SU-DHL-6 (cell line): Measurements from ENCODE around the gene SMYD4.

ENCODE experiments used
- H2AFZ ChIP-seq: fragments of 200-600 bp; sonication (generic); 2 replicates; pipeline ENCODE4 v1.6.1; 2014; ENCODE audit warnings: low read depth, mild to moderate bottlenecking, moderate library complexity, mixed read lengths, antibody characterized with exemption, low read length; ENCODE audit not compliant: severe bottlenecking
- H3F3A ChIP-seq: fragments of 200-600 bp; shearing (Covaris generic); 2 replicates; pipeline ENCODE4 v1.6.0; 2016; ENCODE audit warnings: antibody characterized with exemption, mild to moderate bottlenecking; ENCODE audit not compliant: insufficient read depth
- H3K27ac ChIP-seq: fragments of 200-600 bp; sonication (generic); 2 replicates; pipeline ENCODE4 v1.5.1; 2016; ENCODE audit warnings: low read depth, mild to moderate bottlenecking, low read length, moderate library complexity, mixed read lengths
- H3K27me3 ChIP-seq: fragments of 200-600 bp; sonication (generic), shearing (Covaris generic); 2 replicates; pipeline ENCODE4 v1.6.0; 2014; ENCODE audit warnings: mild to moderate bottlenecking, low read length
- H3K36me3 ChIP-seq: fragments of 200-600 bp; sonication (generic); 2 replicates; pipeline ENCODE4 v1.6.1; 2014; ENCODE audit warnings: mild to moderate bottlenecking, low read length, mixed read lengths
- H3K4me2 ChIP-seq: fragments of 300-600, 200-600 bp; shearing (Covaris generic), sonication (generic); 2 replicates; pipeline ENCODE4 v1.6.0; 2014; ENCODE audit warnings: low read length, low read depth, mild to moderate bottlenecking; ENCODE audit not compliant: poor library complexity, severe bottlenecking
- H3K4me3 ChIP-seq: fragments of 200-600 bp; sonication (generic); 2 replicates; pipeline ENCODE4 v1.5.1; 2014; ENCODE audit warnings: antibody characterized with exemption, low read length, mild to moderate bottlenecking, mixed read lengths; ENCODE audit not compliant: insufficient read depth, poor library complexity, severe bottlenecking
- H3K79me2 ChIP-seq: fragments of 200-600 bp; sonication (generic); 2 replicates; pipeline ENCODE4 v1.6.1; 2014; ENCODE audit warnings: mild to moderate bottlenecking, low read length, moderate library complexity; ENCODE audit not compliant: insufficient read depth
- H3K9ac ChIP-seq: fragments of 200-600 bp; sonication (generic); 2 replicates; pipeline ENCODE4 v1.7.0; 2014; ENCODE audit warnings: mild to moderate bottlenecking, low read length
- H3K9me2 ChIP-seq: fragments of 200-600 bp; sonication (generic); replicated peaks from 2 replicates; pipeline ENCODE4 v1.6.1; 2014; ENCODE audit warnings: low read length; ENCODE audit not compliant: insufficient read depth
- H3K9me3 ChIP-seq: fragments of 200-600 bp; sonication (generic); 2 replicates; pipeline ENCODE4 v1.6.1; 2014; ENCODE audit warnings: low read length, mixed read lengths; ENCODE audit not compliant: insufficient read depth
- H4K20me1 ChIP-seq: fragments of 200-600 bp; sonication (generic); 2 replicates; pipeline ENCODE4 v1.6.1; 2014; ENCODE audit warnings: low read depth, mild to moderate bottlenecking, antibody characterized with exemption, low read length, moderate library complexity, mixed read lengths
- CTCF ChIP-seq: fragments of 200-600 bp; sonication (generic); IDR thresholded peaks from one replicate; pipeline ENCODE4 v1.5.1; 2017; ENCODE audit warnings: antibody characterized with exemption, mild to moderate bottlenecking, low read length, moderate library complexity; ENCODE audit not compliant: insufficient read depth, poor library complexity, severe bottlenecking
- EZH2phosphoT487 ChIP-seq: fragments of 200-600 bp; sonication (generic), shearing (Covaris generic); conservative IDR thresholded peaks from 2 replicates; pipeline ENCODE4 v1.6.1; 2018; ENCODE audit warnings: mild to moderate bottlenecking, antibody characterized with exemption, low read length, moderate library complexity, mixed read lengths

SMYD4 gene

GRCh38 chr17:1797323-1797722 is 32.4 kb downstream of the SMYD4 start:
- Histone ChIP-seq H3K9me3 (no peaks in the 10 kb centered on the region), H3K27me3 (no peaks in the 10 kb centered on the region), H3F3A (no peaks in the 10 kb centered on the region), H4K20me1 (no peaks in the 10 kb centered on the region; the same call in 1 of the 2 replicates), H3K36me3 (peaks cover 4% of the 10 kb centered on the region; the same call in 1 of the 2 replicates), H3K4me3 (no peak overlapping the region), H3K9ac (no peak overlapping the region), H3K9me2 (no peaks in the 10 kb centered on the region), H3K27ac (no peak overlapping the region), H3K79me2 (peaks cover 44% of the 10 kb centered on the region), H2AFZ (no peak overlapping the region), H3K4me2 (no peak overlapping the region)
- no peak for TF ChIP-seq CTCF
- no peak for TF ChIP-seq EZH2phosphoT487

- Histone ChIP-seq H3K9ac (no peak overlapping the region), H2AFZ (no peak overlapping the region), H3K9me2 (no peaks in the 10 kb centered on the region), H3K36me3 (peaks cover 4% of the 10 kb centered on the region; the same call in 1 of the 2 replicates), H3K27me3 (no peaks in the 10 kb centered on the region), H3K4me3 (no peak overlapping the region), H3F3A (no peaks in the 10 kb centered on the region), H3K79me2 (peaks cover 45% of the 10 kb centered on the region), H4K20me1 (no peaks in the 10 kb centered on the region; the same call in 1 of the 2 replicates), H3K9me3 (no peaks in the 10 kb centered on the region), H3K4me2 (no peak overlapping the region), H3K27ac (no peak overlapping the region)
- no peak for TF ChIP-seq EZH2phosphoT487
- TF ChIP-seq CTCF = no peak
Observed at GRCh38 chr17:1796800-1797199, 32.9 kb downstream of the SMYD4 start.

GRCh38 chr17:1793447-1793806 is 36.3 kb downstream of the SMYD4 start:
- TF ChIP-seq CTCF (no peak), EZH2phosphoT487 (no peak)
- no peaks in the 10 kb centered on the region for H3K9me3 ChIP-seq
- no peaks in the 10 kb centered on the region for H3K9me2 ChIP-seq
- H3K79me2 ChIP-seq = peaks cover 64% of the 10 kb centered on the region
- no peak overlapping the region for H2AFZ ChIP-seq
- no peak overlapping the region for H3K27ac ChIP-seq
- no peak overlapping the region for H3K4me2 ChIP-seq
- H4K20me1 ChIP-seq = no peaks in the 10 kb centered on the region; the same call in 1 of the 2 replicates
- H3K36me3 ChIP-seq = no peaks in the 10 kb centered on the region
- H3K27me3 ChIP-seq = no peaks in the 10 kb centered on the region
- H3F3A ChIP-seq = no peaks in the 10 kb centered on the region; the same call in 1 of the 2 replicates
- H3K9ac ChIP-seq = no peak overlapping the region
- H3K4me3 ChIP-seq = no peak overlapping the region
